Neural cell (in vitro differentiated cells): ENCODE data around the gene OFD1. TPM values are rescaled to one million over a fixed set of nuclear protein-coding genes. Genes with fewer than 3 reads are reported as not detected.

Source experiments
- H2AFZ ChIP-seq: fragments of 200-600, 300-800 bp; sonication (generic), shearing (Covaris generic); 2 replicates; pipeline ENCODE4 v1.6.0; 2014; ENCODE audit warnings: low read depth, mild to moderate bottlenecking, antibody characterized with exemption, low read length, moderate library complexity
- H3F3A ChIP-seq: fragments of 200-600 bp; shearing (Covaris generic); 2 replicates; pipeline ENCODE4 v1.6.1; 2016; ENCODE audit warnings: mild to moderate bottlenecking, moderate library complexity, mixed read lengths, antibody characterized with exemption, low read length; ENCODE audit not compliant: insufficient read depth, poor library complexity, severe bottlenecking
- H3K27ac ChIP-seq: fragments of 200-600, 300-800 bp; sonication (generic), shearing (Covaris generic); 2 replicates; pipeline ENCODE4 v1.5.1; 2014; ENCODE audit warnings: mild to moderate bottlenecking, low read length, moderate library complexity
- H3K27me3 ChIP-seq: fragments of 300-800, 200-600 bp; sonication (generic), shearing (Covaris generic); 2 replicates; pipeline ENCODE4 v1.6.0; 2014; ENCODE audit warnings: mild to moderate bottlenecking, low read depth, low read length, moderate library complexity; ENCODE audit not compliant: insufficient read depth
- H3K36me3 ChIP-seq: fragments of 300-800, 200-600 bp; sonication (generic), shearing (Covaris generic); 2 replicates; pipeline ENCODE4 v1.5.1; 2014; ENCODE audit warnings: mild to moderate bottlenecking, antibody characterized with exemption, low read length, moderate library complexity; ENCODE audit not compliant: insufficient read depth
- H3K4me2 ChIP-seq: fragments of 300-800, 200-600 bp; sonication (generic), shearing (Covaris generic); 2 replicates; pipeline ENCODE4 v1.6.0; 2014; ENCODE audit warnings: mild to moderate bottlenecking, low read length
- H3K4me3 ChIP-seq: fragments of 300-800, 200-600 bp; sonication (generic), shearing (Covaris generic); 2 replicates; pipeline ENCODE4 v1.5.1; 2014; ENCODE audit warnings: mild to moderate bottlenecking, low read length, moderate library complexity
- H3K79me2 ChIP-seq: fragments of 200-600 bp; shearing (Covaris generic); replicated peaks from 2 replicates; pipeline ENCODE4 v1.6.0; 2014; ENCODE audit warnings: mild to moderate bottlenecking, low read length, moderate library complexity; ENCODE audit not compliant: insufficient read depth
- H3K9ac ChIP-seq: fragments of 300-800, 200-600 bp; sonication (generic), shearing (Covaris generic); 2 replicates; pipeline ENCODE4 v1.6.1; 2016; ENCODE audit warnings: mild to moderate bottlenecking, low read length, mixed read lengths
- H3K9me2 ChIP-seq: fragments of 200-600 bp; shearing (Covaris generic); 2 replicates; pipeline ENCODE4 v1.6.1; 2016; ENCODE audit warnings: mild to moderate bottlenecking, low read length, mixed read lengths; ENCODE audit not compliant: insufficient read depth
- H3K9me3 ChIP-seq: fragments of 200-600, 300-800 bp; sonication (generic), shearing (Covaris generic); 2 replicates; pipeline ENCODE4 v1.6.1; 2016; ENCODE audit warnings: mild to moderate bottlenecking, mixed run types, low read length, moderate library complexity, mixed read lengths
- H4K20me1 ChIP-seq: fragments of 200-600 bp; shearing (Covaris generic); 2 replicates; pipeline ENCODE4 v1.6.1; 2016; ENCODE audit warnings: mild to moderate bottlenecking, mixed run types; ENCODE audit not compliant: insufficient read depth
- EP300 ChIP-seq: fragments of 450-650 bp; conservative IDR thresholded peaks from 2 replicates; pipeline ENCODE4 v1.6.1; 2014; ENCODE audit warnings: antibody characterized with exemption, mild to moderate bottlenecking, moderate library complexity; ENCODE audit not compliant: poor library complexity, severe bottlenecking
- EZH2 ChIP-seq: fragments of 200-600, 300-800 bp; shearing (Covaris generic), sonication (generic); IDR thresholded peaks from 2 replicates; pipeline ENCODE4 v1.6.1; 2014; ENCODE audit warnings: antibody characterized with exemption, low read length, borderline replicate concordance, mild to moderate bottlenecking; ENCODE audit not compliant: insufficient read depth, poor library complexity, severe bottlenecking
- MXI1 ChIP-seq: fragments of 450-650 bp; conservative IDR thresholded peaks from 2 replicates; pipeline ENCODE4 v1.6.1; 2014; ENCODE audit warnings: antibody characterized with exemption, mild to moderate bottlenecking; ENCODE audit not compliant: poor library complexity, severe bottlenecking
- POLR2AphosphoS5 ChIP-seq: IDR thresholded peaks from 2 replicates; pipeline ENCODE4 v1.6.1; 2012
- RAD21 ChIP-seq: fragments of 450-650 bp; conservative IDR thresholded peaks from 2 replicates; pipeline ENCODE4 v1.6.1; 2014; ENCODE audit warnings: antibody characterized with exemption, mild to moderate bottlenecking, moderate library complexity
- SMC3 ChIP-seq: fragments of 450-650 bp; conservative IDR thresholded peaks from 2 replicates; pipeline ENCODE4 v1.6.1; 2014; ENCODE audit warnings: antibody characterized with exemption, mild to moderate bottlenecking, moderate library complexity; ENCODE audit not compliant: poor library complexity
- TAF1 ChIP-seq: IDR thresholded peaks from 2 replicates; pipeline ENCODE4 v1.6.1; 2012; ENCODE audit warnings: low read depth
- polyA plus RNA-seq: library from polyadenylated mRNA; depleted of rRNA; stranded (reverse); fragments of >200 nt; gene quantifications from 2 replicates; pipeline ENCODE4 v1.2.3, GENCODE V29; 2014
- TF ChIP-seq, protein P1 (sequence below): IDR thresholded peaks from 2 replicates; pipeline ENCODE4 v1.6.1; 2012; ENCODE audit warnings: borderline replicate concordance
- TF ChIP-seq, protein P2 (sequence below): fragments of 450-650 bp; IDR thresholded peaks from 2 replicates; pipeline ENCODE4 v1.5.1; 2014; ENCODE audit warnings: antibody characterized with exemption, mild to moderate bottlenecking, moderate library complexity; ENCODE audit not compliant: poor library complexity, severe bottlenecking

OFD1 gene
- polyA plus RNA-seq, 1 donor from 2014 or later = 35.1 TPM

DNA sequence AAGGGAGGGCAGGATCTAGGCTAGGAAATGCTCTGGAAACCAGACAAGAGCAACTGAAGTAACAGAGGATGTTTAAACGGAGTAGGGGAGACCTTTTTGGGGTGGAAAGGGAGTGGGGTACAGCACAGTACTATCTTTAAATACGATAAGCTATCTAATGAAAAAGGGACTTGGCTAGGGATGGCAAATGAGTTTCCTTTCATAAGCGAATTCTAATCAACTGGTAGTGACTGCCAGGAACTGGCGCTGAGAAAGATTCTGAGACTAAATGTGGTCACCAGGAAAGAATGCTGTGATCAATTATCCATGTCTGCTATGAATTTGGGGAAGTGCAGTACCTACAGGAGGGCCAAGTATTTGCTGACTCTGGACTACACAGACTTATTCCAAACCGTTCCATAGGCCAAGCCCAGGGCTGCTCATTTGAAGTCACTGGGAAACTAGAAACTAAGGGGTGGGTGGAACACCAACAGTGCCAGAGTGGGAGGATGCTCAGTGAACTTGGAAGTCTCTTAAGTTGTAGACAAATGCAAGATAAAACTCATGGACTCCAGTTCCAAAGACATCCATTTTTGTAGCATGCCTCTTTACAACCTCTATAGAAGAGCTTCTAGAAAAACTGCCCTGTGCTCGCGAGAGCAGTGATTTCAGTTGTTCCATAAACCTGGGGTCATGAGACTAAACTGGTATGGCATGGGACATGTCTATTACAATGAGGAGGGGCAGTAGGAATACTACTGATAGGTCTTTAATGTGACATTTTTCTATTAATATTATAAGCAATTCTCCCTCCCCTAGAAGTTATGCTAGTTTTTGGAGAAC lies 2.1 kb upstream of the OFD1 start:
- Histone ChIP-seq H3K9me3 (no peaks in the 10 kb centered on the region), H3K4me2 (peak overlapping the region; percentile 25), H4K20me1 (no peaks in the 10 kb centered on the region), H3K9me2 (no peaks in the 10 kb centered on the region), H2AFZ (no peak overlapping the region), H3K4me3 (peak overlapping the region; percentile 84), H3K27me3 (no peaks in the 10 kb centered on the region), H3K27ac (no peak overlapping the region), H3K79me2 (peaks cover 24% of the 10 kb centered on the region), H3K9ac (peak overlapping the region; percentile 90), H3K36me3 (no peaks in the 10 kb centered on the region), H3F3A (no peaks in the 10 kb centered on the region)
- TF ChIP-seq RAD21 = no peak
- no peak for TF ChIP-seq MXI1
- TF ChIP-seq, protein P1, sequence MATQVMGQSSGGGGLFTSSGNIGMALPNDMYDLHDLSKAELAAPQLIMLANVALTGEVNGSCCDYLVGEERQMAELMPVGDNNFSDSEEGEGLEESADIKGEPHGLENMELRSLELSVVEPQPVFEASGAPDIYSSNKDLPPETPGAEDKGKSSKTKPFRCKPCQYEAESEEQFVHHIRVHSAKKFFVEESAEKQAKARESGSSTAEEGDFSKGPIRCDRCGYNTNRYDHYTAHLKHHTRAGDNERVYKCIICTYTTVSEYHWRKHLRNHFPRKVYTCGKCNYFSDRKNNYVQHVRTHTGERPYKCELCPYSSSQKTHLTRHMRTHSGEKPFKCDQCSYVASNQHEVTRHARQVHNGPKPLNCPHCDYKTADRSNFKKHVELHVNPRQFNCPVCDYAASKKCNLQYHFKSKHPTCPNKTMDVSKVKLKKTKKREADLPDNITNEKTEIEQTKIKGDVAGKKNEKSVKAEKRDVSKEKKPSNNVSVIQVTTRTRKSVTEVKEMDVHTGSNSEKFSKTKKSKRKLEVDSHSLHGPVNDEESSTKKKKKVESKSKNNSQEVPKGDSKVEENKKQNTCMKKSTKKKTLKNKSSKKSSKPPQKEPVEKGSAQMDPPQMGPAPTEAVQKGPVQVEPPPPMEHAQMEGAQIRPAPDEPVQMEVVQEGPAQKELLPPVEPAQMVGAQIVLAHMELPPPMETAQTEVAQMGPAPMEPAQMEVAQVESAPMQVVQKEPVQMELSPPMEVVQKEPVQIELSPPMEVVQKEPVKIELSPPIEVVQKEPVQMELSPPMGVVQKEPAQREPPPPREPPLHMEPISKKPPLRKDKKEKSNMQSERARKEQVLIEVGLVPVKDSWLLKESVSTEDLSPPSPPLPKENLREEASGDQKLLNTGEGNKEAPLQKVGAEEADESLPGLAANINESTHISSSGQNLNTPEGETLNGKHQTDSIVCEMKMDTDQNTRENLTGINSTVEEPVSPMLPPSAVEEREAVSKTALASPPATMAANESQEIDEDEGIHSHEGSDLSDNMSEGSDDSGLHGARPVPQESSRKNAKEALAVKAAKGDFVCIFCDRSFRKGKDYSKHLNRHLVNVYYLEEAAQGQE = no peak
- TF ChIP-seq EP300 = no peak
- no peak for TF ChIP-seq EZH2
- TF ChIP-seq SMC3 = no peak
- no peak for TF ChIP-seq TAF1
- TF ChIP-seq, protein P2, sequence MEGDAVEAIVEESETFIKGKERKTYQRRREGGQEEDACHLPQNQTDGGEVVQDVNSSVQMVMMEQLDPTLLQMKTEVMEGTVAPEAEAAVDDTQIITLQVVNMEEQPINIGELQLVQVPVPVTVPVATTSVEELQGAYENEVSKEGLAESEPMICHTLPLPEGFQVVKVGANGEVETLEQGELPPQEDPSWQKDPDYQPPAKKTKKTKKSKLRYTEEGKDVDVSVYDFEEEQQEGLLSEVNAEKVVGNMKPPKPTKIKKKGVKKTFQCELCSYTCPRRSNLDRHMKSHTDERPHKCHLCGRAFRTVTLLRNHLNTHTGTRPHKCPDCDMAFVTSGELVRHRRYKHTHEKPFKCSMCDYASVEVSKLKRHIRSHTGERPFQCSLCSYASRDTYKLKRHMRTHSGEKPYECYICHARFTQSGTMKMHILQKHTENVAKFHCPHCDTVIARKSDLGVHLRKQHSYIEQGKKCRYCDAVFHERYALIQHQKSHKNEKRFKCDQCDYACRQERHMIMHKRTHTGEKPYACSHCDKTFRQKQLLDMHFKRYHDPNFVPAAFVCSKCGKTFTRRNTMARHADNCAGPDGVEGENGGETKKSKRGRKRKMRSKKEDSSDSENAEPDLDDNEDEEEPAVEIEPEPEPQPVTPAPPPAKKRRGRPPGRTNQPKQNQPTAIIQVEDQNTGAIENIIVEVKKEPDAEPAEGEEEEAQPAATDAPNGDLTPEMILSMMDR = no peak
- TF ChIP-seq POLR2AphosphoS5 = no peak

DNA sequence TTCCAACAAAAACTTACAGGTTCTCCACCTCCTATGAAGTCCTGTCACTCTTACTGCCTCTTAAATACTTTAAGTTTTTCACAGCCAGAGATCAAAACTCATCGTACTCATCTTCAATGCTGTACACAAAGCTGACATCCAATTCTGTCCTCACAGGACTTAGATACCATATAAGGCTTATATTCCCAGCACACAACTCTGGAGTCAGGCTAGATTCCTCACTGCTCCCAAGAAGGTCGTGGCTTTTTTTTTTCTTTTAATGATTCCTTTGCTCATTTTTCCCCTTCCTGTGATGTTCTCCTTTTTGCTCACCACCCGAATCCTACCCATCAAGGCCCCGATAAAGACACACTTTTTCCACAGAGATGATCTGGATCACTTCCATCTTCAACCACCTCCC lies 1.0 kb upstream of the OFD1 start:
- H3K9me2 ChIP-seq = no peaks in the 10 kb centered on the region
- peak overlapping the region; percentile 37 for H3K4me2 ChIP-seq
- no peaks in the 10 kb centered on the region for H4K20me1 ChIP-seq
- peaks cover 24% of the 10 kb centered on the region for H3K79me2 ChIP-seq
- H3K27ac ChIP-seq = peak overlapping the region; percentile 94
- TF ChIP-seq POLR2AphosphoS5 (peak; percentile 4), RAD21 (no peak)
- H2AFZ ChIP-seq = no peak overlapping the region
- H3K4me3 ChIP-seq = peak overlapping the region; percentile 84
- H3K9me3 ChIP-seq = no peaks in the 10 kb centered on the region
- peak overlapping the region; percentile 90 for H3K9ac ChIP-seq
- H3K27me3 ChIP-seq = no peaks in the 10 kb centered on the region
- no peaks in the 10 kb centered on the region for H3K36me3 ChIP-seq
- H3F3A ChIP-seq = no peaks in the 10 kb centered on the region
